Thyroid gland (tissue), 4 donors: Measurements from ENCODE around the gene ZER1. TPM values are rescaled to one million over a fixed set of nuclear protein-coding genes. Genes with fewer than 3 reads are reported as not detected.
A peak's percentile ranks its signal among the peaks of the same experiment; 100 is the strongest.

Experiments used
- DNase-seq, 2 donors: peaks; one replicate each; pipeline ENCODE4 v3.0.0-alpha.2; 2019
- H3K27ac ChIP-seq, 3 donors: fragments of 200-600 bp; sonication (generic); 1 replicate in 2 of 3; 2 replicates in 1 of 3; pipeline ENCODE4 v1.5.1; 2016 to 2019; ENCODE audit warnings: mild to moderate bottlenecking in 1 of 3, moderate library complexity in 1 of 3
- H3K27me3 ChIP-seq: fragments of 200-600 bp; sonication (generic); one replicate; pipeline ENCODE4 v1.5.1; 2019
- H3K36me3 ChIP-seq, 2 donors: fragments of 200-600 bp; sonication (generic); one replicate each; pipeline ENCODE4 v1.5.1; 2016 to 2019
- H3K4me1 ChIP-seq, 2 donors: fragments of 200-600 bp; sonication (generic); one replicate each; pipeline ENCODE4 v1.5.1; 2017 to 2019
- H3K4me3 ChIP-seq, 3 donors: fragments of 200-600 bp; sonication (generic); replicated peaks in 1 of 3; 1 replicate in 2 of 3; 2 replicates in 1 of 3; pipeline ENCODE4 v1.5.1; 2016; ENCODE audit warnings: mild to moderate bottlenecking in 1 of 3
- H3K9me3 ChIP-seq: fragments of 200-600 bp; sonication (generic); one replicate; pipeline ENCODE4 v1.5.1; 2017
- POLR2A ChIP-seq, 2 donors: fragments of 450-650 bp; IDR thresholded peaks; one replicate each; pipeline ENCODE4 v1.6.1; 2017; ENCODE audit warnings: antibody characterized with exemption in 2 of 2, mild to moderate bottlenecking in 2 of 2, moderate library complexity in 1 of 2
- WGBS, 2 donors: methylation state at CpG; one replicate each; pipeline ENCODE4 v1.1.5; 2017; 5-methylcytosine and 5-hydroxymethylcytosine counted together
- intact Hi-C: fragments of 100-400 bp; cut with DNase I; formaldehyde crosslinking; loops from one replicate; pipeline ENCODE4 v1.15.1; 2023
- total RNA-seq, 4 donors: library from RNA; depleted of rRNA; stranded (reverse); fragments of >200 nt; gene quantifications; one replicate each; pipeline ENCODE4 v1.2.3, GENCODE V29; 2016
- TF ChIP-seq, protein P1 (sequence below), 6 experiments: fragments of 200-600 bp in 3 of 6; fragments of 450-650 bp in 3 of 6; sonication (generic) in 3 of 6; IDR thresholded peaks; one replicate each; pipeline ENCODE4 v1.5.1; 2016 to 2019; ENCODE audit warnings: antibody characterized with exemption in 6 of 6, mild to moderate bottlenecking in 2 of 6, inconsistent platforms in 1 of 6, moderate library complexity in 1 of 6

Gene ZER1
- total RNA-seq, 4 donors from 2014 or later = 45.1 to 129 (median 70.2) TPM

DNA sequence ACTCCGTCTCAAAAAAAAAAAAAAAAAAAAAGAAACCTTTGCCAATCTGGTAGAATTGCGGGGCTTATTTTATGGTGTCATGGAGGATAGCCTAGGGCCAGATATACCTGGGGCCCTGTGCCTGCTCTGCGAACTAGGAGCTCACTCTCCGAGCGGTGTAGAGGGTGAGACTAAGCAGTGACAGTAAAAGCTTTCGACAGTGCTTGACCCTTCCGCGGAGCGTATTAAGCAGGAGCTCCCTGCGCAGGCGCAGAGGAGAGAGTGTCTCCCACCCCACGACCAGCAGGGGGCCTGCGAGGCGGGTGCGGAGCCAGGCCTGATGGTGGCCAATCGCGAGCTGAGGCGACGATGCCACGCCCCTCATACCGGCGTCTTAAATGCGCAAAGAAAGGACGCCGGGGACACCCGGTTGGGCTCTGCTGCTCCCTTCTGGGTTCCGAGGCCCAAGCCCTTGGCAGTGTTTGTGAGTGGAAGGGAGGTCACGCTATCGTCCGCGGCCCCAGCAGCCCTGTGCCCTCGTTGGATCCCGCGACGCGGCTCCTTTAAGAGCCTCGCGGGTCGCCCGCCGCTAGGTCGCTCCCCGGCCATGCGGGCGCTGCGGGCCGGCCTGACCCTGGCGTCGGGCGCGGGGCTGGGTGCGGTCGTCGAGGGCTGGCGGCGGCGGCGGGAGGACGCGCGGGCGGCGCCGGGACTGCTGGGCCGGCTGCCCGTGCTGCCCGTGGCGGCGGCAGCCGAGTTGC is 46.5 kb upstream of the ZER1 start, which contains the start of gene ENDOG:
ENDOG (plus strand) TSS at position 402 of the 740 bp plus-strand sequence; CDS start at position 587, 185 bp downstream.
- peak; percentile 98 to 99 for DNase-seq
- Histone ChIP-seq H3K27ac (peak within 1 kb of the TSS in 1 of 3 donors; percentile 68), H3K9me3 (no peaks in the 10 kb centered on the region), H3K36me3 (peaks cover 8 to 13% of the 10 kb centered on the region in 2 donors), H3K4me3 (peak within 1 kb of the TSS; percentile 24 to 54 (median 24)), H3K27me3 (no peaks in the 10 kb centered on the region), H3K4me1 (peaks cover 9% of the 10 kb centered on the region in 2 donors)
- TF ChIP-seq, protein P1, sequence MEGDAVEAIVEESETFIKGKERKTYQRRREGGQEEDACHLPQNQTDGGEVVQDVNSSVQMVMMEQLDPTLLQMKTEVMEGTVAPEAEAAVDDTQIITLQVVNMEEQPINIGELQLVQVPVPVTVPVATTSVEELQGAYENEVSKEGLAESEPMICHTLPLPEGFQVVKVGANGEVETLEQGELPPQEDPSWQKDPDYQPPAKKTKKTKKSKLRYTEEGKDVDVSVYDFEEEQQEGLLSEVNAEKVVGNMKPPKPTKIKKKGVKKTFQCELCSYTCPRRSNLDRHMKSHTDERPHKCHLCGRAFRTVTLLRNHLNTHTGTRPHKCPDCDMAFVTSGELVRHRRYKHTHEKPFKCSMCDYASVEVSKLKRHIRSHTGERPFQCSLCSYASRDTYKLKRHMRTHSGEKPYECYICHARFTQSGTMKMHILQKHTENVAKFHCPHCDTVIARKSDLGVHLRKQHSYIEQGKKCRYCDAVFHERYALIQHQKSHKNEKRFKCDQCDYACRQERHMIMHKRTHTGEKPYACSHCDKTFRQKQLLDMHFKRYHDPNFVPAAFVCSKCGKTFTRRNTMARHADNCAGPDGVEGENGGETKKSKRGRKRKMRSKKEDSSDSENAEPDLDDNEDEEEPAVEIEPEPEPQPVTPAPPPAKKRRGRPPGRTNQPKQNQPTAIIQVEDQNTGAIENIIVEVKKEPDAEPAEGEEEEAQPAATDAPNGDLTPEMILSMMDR (IDR thresholded peaks at IDR 0.05) = peak; percentile 92 to 99 (median 98)
- peak in 1 of 2 donors; percentile 97 for TF ChIP-seq POLR2A (IDR thresholded peaks at IDR 0.05)
- intact Hi-C loops = no loop called here
- 0 to 1% methylated on average over 10 to 45 of the region's 70 CpGs for WGBS, 2 donors

DNA sequence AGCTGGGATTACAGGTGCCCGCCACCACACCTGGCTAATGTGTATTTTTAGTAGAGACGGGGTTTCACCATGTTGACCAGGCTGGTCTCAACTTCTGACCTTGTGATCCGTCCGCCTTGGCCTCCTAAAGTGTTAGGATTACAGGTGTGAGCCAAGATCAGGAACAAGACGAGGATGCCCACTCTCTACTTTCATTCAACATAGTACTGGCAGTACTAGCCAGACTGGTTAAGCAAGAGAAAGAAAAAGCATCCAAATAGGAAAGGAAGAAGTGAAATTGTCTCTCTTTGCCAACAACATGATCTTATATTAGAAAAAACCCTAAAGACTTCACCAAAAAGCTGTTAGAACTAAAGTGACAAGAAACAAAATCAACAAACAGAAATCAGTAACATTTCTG is 39.1 kb upstream of the ZER1 start:
- no peak for DNase-seq
- Histone ChIP-seq H3K4me3 (no peak overlapping the region), H3K36me3 (peaks cover 18 to 20% of the 10 kb centered on the region in 2 donors), H3K4me1 (no peaks in the 10 kb centered on the region), H3K27ac (no peak overlapping the region), H3K27me3 (no peaks in the 10 kb centered on the region), H3K9me3 (no peaks in the 10 kb centered on the region)
- intact Hi-C loops = no loop called here
- no peak for TF ChIP-seq POLR2A (IDR thresholded peaks at IDR 0.05)
- TF ChIP-seq, protein P1 (IDR thresholded peaks at IDR 0.05) = no peak
- 78 to 81% methylated on average over 5 of the region's 5 CpGs for WGBS, 2 donors

DNA sequence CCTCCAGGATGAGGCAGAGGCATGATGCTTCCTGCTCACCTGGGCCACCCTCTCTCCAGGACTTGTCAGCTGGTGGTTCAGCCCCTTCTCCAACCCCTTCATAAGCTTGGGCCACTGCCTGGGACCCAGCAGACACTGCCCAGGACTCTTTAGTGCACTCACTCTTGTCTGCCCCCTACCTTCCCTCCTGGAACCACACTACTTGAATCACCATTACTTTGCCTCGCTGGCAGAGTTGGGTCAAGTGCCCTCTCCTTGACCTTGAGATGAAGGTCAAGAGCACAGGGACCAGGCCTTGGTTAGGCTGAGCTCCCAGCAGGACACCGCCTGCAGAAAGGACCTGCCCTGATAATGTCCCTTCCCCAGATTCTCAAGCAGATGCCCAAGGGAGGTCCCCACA is 38.1 kb upstream of the ZER1 start:
- WGBS, 2 donors = 56 to 67% methylated on average over 2 of the region's 2 CpGs
- TF ChIP-seq POLR2A (IDR thresholded peaks at IDR 0.05) = no peak
- TF ChIP-seq, protein P1 (IDR thresholded peaks at IDR 0.05) = no peak
- H3K36me3 ChIP-seq = peaks cover 24 to 27% of the 10 kb centered on the region in 2 donors
- intact Hi-C loops = no loop called here
- no peaks in the 10 kb centered on the region for H3K27me3 ChIP-seq
- no peak overlapping the region for H3K27ac ChIP-seq
- no peaks in the 10 kb centered on the region for H3K9me3 ChIP-seq
- DNase-seq = no peak
- no peak overlapping the region for H3K4me3 ChIP-seq
- no peaks in the 10 kb centered on the region for H3K4me1 ChIP-seq

GRCh38 chr9:128809036-128809599 is 37.4 kb upstream of the ZER1 start:
- H3K4me3 ChIP-seq = no peak overlapping the region
- 93 to 98% methylated on average over 5 to 10 of the region's 12 CpGs for WGBS, 2 donors
- no peaks in the 10 kb centered on the region for H3K4me1 ChIP-seq
- peaks cover 25 to 31% of the 10 kb centered on the region in 2 donors for H3K36me3 ChIP-seq
- H3K27ac ChIP-seq = no peak overlapping the region
- intact Hi-C loops = no loop called here
- no peak for DNase-seq
- no peaks in the 10 kb centered on the region for H3K27me3 ChIP-seq
- TF ChIP-seq, protein P1 (IDR thresholded peaks at IDR 0.05) = no peak
- no peak for TF ChIP-seq POLR2A (IDR thresholded peaks at IDR 0.05)
- no peaks in the 10 kb centered on the region for H3K9me3 ChIP-seq

GRCh38 chr9:128808543-128808942 is 36.8 kb upstream of the ZER1 start:
- intact Hi-C loops = no loop called here
- H3K27ac ChIP-seq = no peak overlapping the region
- TF ChIP-seq POLR2A (IDR thresholded peaks at IDR 0.05) = no peak
- TF ChIP-seq, protein P1 (IDR thresholded peaks at IDR 0.05) = no peak
- no peak overlapping the region for H3K4me3 ChIP-seq
- WGBS, 2 donors = 78 to 96% methylated on average over 3 of the region's 3 CpGs
- DNase-seq = no peak
- no peaks in the 10 kb centered on the region for H3K27me3 ChIP-seq
- H3K9me3 ChIP-seq = no peaks in the 10 kb centered on the region
- H3K4me1 ChIP-seq = no peaks in the 10 kb centered on the region
- peaks cover 31 to 36% of the 10 kb centered on the region in 2 donors for H3K36me3 ChIP-seq
